Measurements from ENCODE around the gene WNT7B. TPM values are rescaled to one million over a fixed set of nuclear protein-coding genes. Genes with fewer than 3 reads are reported as not detected.

Gene WNT7B
- total RNA-seq, 4 donors from 2014 or later: not detected

DNA sequence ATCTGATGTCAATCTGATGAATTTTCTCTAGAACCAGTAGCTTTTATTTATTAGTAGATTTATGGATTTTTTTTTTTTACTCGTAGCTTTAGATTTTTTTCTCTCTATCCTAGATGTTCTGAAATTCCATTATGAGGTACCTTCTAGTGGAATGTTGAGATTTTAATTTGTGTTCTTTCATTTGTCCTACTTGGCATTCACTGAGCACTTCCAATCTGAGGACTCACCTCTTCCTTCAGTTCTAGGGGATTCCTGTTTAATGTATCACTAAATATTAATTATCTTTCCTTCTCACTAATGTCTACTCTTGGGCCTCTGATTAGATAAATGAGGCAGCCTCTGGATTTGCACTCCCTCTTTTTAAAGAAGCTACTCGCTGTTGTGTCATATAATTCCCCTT is 40.2 kb upstream of the WNT7B start:
- H3K36me3 ChIP-seq: no peaks in the 10 kb centered on the region
- H3K27me3 ChIP-seq: no peaks in the 10 kb centered on the region
- no peaks in the 10 kb centered on the region for H3K9me3 ChIP-seq
- peaks cover 0 to 31% (median 16%) of the 10 kb centered on the region in 4 donors for H3K4me1 ChIP-seq
- WGBS, 2 donors: 86 to 95% methylated on average over 2 of the region's 2 CpGs
- TF ChIP-seq POLR2A (IDR thresholded peaks at IDR 0.05): no peak
- TF ChIP-seq EP300 (IDR thresholded peaks at IDR 0.05): no peak
- TF ChIP-seq CTCF (IDR thresholded peaks at IDR 0.05): no peak
- no peak overlapping the region for H3K27ac ChIP-seq
- no peak overlapping the region for H3K4me3 ChIP-seq
- DNase-seq (ENCODE audit: low spot score in 2 of 2): no peak

- H3K27ac ChIP-seq: peak overlapping the region; percentile 93 to 97 (median 96)
- WGBS, 2 donors: 1 to 2% methylated on average over 53 of the region's 56 CpGs
- TF ChIP-seq POLR2A (IDR thresholded peaks at IDR 0.05) (peak; percentile 49 to 62), CTCF (IDR thresholded peaks at IDR 0.05) (peak; percentile 56 to 85 (median 64)), EP300 (IDR thresholded peaks at IDR 0.05) (peak; percentile 56 to 88)
Measured at GRCh38 chr22:46013460-46014416, 36.8 kb upstream of the WNT7B start.

DNA sequence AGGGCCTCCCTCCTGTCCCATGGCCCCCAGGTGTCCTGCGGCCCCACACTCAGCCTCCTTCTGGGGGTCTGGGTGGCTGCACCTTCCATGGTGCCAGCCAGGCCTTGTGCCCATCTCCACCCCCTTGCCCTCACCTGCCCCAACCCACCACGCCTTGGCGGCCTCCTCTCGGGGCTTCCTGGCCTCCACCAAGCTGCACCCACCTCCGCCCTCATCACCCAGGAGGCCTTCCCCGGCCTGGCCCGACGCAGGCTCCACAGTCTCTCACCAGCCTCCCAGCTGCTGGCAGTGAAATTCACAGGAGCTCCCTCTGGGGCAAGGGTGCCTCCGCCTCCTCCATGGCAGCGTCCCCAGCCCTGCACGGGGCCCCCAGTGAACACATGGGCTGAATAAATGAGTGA is 35.9 kb upstream of the WNT7B start:
- Histone ChIP-seq H3K36me3 (no peaks in the 10 kb centered on the region), H3K4me1 (peaks cover 0 to 61% (median 31%) of the 10 kb centered on the region in 4 donors), H3K27me3 (no peaks in the 10 kb centered on the region), H3K9me3 (peaks cover 0 to 8% (median 0%) of the 10 kb centered on the region in 4 donors), H3K4me3 (peak overlapping the region in 3 of 4 donors; percentile 44 to 63 (median 57)), H3K27ac (peak overlapping the region; percentile 93 to 97 (median 96))
- no peak for DNase-seq (ENCODE audit: low spot score in 2 of 2)
- 43 to 53% methylated on average over 11 of the region's 11 CpGs for WGBS, 2 donors
- TF ChIP-seq POLR2A (IDR thresholded peaks at IDR 0.05): no peak
- no peak for TF ChIP-seq CTCF (IDR thresholded peaks at IDR 0.05)
- no peak for TF ChIP-seq EP300 (IDR thresholded peaks at IDR 0.05)

More at GRCh38 chr22:46013460-46014416, 36.8 kb upstream of the WNT7B start:
- Histone ChIP-seq H3K27me3 (no peaks in the 10 kb centered on the region), H3K4me1 (peaks cover 0 to 53% (median 25%) of the 10 kb centered on the region in 4 donors), H3K9me3 (peaks cover 0 to 8% (median 0%) of the 10 kb centered on the region in 4 donors), H3K4me3 (peak overlapping the region; percentile 44 to 63 (median 52)), H3K36me3 (no peaks in the 10 kb centered on the region)
- peak; percentile 80 to 91 for DNase-seq (ENCODE audit: low spot score in 2 of 2)

- Histone ChIP-seq H3K27ac (peak overlapping the region; percentile 93 to 97 (median 96)), H3K9me3 (peaks cover 0 to 8% (median 0%) of the 10 kb centered on the region in 4 donors), H3K4me3 (no peak overlapping the region), H3K4me1 (peaks cover 0 to 67% (median 37%) of the 10 kb centered on the region in 4 donors), H3K36me3 (no peaks in the 10 kb centered on the region), H3K27me3 (no peaks in the 10 kb centered on the region)
- no peak for DNase-seq (ENCODE audit: low spot score in 2 of 2)
- 79 to 88% methylated on average over 5 to 13 of the region's 13 CpGs for WGBS, 2 donors
- TF ChIP-seq CTCF (IDR thresholded peaks at IDR 0.05): no peak
- TF ChIP-seq POLR2A (IDR thresholded peaks at IDR 0.05): no peak
- TF ChIP-seq EP300 (IDR thresholded peaks at IDR 0.05): no peak
Measured at GRCh38 chr22:46012182-46012880, 35.4 kb upstream of the WNT7B start.
